Measurements from ENCODE around the gene CTAGE15.
"Not testable (repeated sequence)": the region's sequence is repeated elsewhere in the genome, so short reads cannot be mapped to it uniquely, and the experiment has no call there.

The CTAGE15 gene

GRCh38 chr7:143571501-143571900, at the start of gene CTAGE15:
Gene CTAGE15 (plus strand): TSS chr7:143571801. CDS start chr7:143571818, 17 bp downstream.
- DNase-seq, result not testable (repeated sequence)

GRCh38 chr7:143522309-143522916, 49.2 kb upstream of the CTAGE15 start:
- not testable (repeated sequence) for DNase-seq

DNA sequence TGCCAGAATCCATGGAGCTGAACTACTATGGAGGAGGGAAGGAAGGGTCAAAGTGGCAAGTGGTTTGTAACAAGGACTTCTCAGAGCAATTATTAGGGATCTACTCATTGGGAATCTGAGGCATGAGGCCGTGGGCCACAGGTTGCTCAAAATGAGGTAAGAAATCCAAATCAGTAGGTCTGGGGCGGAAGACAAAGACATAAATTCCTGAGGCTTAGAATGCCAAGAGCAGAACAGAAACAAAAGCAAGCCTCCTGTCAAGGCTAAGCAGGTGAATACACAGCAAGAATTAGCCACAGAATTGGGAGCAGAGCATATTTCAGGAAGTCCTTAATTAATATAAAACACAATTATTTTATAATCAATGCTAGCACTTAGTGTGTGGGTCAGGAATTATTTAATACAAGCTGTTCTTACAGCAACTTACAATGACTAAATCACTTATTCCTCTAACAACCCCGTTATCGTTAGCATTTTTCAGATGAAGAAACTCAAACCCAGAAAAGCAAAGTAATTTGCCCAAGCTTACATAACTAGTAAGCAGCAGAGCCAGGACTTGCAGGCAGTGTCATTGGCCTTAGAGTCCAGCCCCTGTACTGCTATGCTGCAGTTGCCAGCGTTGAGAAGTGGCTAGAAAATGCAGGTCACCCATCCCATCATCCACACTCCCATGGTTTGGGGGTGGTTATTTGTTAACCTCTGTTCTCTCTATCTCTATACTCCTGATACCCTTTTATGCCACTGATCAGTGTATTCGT, 40.3 kb upstream of the CTAGE15 start:
- DNase-seq, result not testable (repeated sequence)

- not testable (repeated sequence) for DNase-seq
Measured at GRCh38 chr7:143531932-143532331, 39.7 kb upstream of the CTAGE15 start.

DNA sequence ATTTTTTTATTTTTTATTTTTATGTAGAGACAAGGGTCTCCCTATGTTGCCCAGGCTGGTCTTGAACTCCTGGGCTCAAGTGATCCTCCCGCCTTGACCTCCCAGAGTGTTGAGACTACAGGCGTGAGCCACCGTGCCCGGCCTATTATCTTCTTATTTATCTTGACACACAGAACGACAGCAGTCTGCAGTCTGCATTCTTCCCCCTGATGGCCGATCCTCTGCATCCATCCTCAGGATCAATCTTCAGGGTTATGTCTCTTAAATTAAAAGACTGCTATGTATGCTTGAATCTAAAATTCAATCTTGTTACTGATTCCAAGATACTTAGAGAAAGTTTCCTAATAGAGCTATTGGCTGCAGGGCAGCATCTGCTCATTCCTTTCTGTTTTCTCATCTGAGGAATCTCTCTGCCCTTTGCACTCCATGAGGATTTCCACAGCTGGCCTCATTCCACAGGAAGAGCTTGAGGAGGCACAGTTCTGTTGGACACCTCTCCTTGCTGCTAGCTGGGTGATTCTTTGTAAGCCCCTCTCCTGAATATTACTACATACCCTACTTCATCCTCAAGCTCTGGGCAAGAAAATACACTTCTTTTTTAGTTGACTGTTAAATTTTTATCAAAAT, 38.3 kb upstream of the CTAGE15 start:
- DNase-seq, result not testable (repeated sequence)

DNA sequence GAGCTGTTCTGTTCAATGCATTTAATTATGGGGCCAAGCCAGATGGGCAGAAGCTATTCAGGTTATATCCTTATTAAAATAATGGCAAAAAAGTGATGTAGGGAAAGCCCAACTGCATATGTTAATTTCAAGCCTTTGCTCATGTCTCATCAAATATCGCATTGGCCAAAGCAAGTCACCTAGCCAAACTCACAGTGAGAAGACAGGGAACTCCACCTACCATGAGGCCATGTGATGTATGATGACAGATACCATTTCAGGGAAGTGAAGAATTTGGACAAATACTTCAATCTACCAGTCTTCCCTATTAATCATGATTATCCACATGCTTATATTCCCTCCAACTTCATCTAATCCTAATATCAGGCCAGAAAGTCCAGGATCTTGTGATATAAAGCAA, 35.2 kb upstream of the CTAGE15 start:
- DNase-seq, result not testable (repeated sequence)

DNA sequence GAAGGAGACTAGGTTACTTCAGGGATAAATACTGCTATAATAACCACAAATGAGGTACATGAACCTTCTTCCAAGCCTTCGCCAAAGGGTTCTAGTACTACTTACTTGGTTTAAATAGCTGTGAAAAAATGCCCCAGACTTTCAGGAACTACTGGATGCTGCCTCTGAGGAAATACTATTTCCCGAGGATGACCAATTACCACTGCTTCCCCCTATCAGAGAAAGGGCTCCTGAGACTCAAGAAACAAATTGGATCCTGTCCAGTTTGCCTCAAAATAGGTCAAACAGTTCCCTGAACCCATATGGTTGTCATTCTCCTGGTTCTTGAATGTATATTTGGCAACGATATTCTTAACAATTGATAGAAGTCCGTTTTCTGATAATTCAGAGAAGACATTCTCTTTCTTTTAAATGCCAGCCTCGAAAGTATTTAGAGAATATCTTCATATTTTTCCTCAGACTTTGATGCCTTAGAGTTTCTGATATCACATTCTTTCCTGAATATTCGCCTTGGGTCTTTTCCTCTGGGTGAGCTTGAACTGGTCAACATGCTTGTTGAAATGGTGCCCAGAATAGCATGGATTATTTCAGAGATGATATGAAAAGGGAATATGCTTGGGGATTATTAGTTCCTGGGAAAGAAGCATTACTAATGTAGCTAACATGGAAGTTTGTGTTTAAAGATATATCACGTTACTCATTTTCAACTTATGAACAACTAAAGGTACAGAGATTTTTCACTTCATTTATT, 28.1 kb upstream of the CTAGE15 start:
- not testable (repeated sequence) for DNase-seq

- not testable (repeated sequence) for DNase-seq
Measured at GRCh38 chr7:143555968-143556367, 15.6 kb upstream of the CTAGE15 start.

DNA sequence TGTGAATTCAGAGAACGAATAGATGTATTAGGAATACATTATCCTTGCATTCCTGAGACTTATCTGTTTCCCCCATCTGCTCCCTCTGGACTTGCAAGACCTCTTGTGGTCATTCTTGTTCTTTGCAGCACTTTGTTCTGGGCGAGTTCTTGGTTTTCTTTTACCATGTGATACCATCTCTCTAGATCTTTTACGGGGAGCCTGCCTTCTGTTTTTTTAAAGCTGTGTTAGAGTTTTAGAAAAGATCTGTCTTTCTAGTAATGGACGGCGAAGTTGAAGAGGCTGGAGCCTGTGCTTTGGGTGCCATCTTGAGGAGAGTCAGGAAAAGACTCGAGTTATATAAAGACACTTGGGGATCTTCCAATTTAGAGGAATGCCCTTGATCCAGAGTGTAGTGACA, 8.3 kb upstream of the CTAGE15 start:
- not testable (repeated sequence) for DNase-seq

DNA sequence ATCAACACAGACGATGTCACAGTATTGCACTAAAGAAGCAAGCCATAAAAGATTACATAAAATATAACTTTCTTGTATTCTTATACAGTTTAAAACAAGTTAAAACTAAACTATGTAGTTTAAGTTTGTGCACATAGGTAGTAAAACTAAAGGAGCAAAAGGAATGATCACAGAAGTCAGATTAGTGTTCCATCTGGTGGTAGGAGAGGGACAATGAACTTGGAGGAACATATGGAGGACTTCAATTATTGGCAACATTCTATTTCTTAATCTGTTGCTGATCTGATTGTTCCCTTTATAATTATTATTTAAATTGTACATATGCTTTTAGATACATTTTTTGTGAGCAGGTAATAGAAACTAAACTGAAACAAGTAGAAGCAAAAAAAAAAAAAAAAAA, 5.6 kb upstream of the CTAGE15 start:
- not testable (repeated sequence) for DNase-seq

GRCh38 chr7:143588183-143588582, 16.6 kb downstream of the CTAGE15 start:
- not testable (repeated sequence) for DNase-seq

DNA sequence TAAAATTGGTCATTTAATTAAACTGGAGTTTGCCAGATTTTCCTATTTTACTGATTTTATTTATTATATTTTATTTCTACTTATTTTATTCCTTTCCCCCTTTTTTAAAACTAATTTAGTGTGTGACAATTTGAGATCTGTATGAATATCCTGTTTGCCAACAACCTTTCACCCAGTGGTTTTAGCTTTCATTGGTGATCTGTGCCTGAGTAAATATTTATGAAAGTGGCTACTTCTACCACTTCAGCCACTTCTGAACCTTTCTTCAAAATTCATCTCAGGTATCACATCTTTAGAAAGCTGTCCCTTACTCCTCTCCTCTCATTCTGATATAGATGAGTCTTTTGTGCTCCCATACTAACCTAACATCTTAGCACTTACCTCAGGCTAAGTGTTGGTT, 18.3 kb downstream of the CTAGE15 start:
- not testable (repeated sequence) for DNase-seq

DNA sequence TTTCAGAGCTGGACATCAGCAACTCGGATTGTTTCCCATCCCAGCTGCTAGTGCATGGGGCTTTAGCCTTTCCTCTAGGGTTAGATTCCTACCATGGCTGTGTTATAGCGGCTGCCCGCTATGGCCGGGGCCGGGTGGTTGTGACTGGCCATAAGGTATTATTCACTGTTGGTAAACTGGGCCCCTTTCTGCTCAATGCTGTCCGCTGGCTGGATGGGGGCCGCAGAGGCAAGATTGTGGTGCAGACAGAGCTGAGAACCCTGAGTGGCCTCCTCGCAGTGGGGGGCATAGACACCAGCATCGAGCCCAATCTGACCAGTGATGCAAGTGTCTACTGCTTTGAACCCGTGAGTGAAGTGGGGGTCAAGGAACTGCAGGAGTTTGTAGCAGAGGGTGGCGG, 26.5 kb downstream of the CTAGE15 start:
- DNase-seq, result not testable (repeated sequence)

DNA sequence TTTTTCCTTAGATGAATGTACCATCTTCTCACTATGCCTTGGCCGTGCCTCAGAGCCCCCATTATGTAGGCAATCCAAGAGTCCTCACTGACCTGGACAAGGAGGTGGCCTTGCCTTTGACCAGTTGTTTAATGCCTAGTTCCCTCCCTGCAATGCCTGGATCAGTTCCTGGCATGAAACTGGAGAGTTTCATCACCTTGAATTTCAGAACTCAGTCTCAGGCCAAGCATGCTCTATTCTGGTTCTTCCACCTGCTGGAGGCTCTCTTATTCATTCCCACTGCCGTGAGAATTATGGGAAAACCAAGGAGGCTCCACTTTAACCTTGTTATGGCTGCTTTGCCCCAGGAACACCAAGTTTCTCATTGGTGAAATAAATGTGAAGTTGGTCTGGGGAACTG, 31.9 kb downstream of the CTAGE15 start:
- not testable (repeated sequence) for DNase-seq

GRCh38 chr7:143606088-143606487, 34.5 kb downstream of the CTAGE15 start:
- DNase-seq, result not testable (repeated sequence)

- not testable (repeated sequence) for DNase-seq
Measured at GRCh38 chr7:143615545-143615944, 43.9 kb downstream of the CTAGE15 start.

DNA sequence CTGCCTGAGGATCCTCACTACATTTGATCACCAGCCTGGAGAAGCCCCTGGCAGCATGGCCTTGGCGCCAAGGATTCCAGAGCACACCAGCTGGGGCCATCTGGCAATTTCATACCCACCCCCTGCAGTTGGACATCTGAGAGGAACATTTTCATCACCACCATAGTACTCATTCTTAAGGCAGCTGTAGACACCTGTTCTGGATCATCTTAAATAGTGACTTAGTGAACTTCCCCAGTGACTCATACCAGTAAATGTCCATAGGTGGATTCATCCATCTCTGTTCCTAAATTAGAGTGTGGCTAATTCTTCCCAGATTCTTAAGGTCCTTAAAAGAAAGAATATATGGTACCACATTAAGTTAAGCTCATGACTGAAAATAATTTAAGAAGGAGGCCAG, 45.6 kb downstream of the CTAGE15 start:
- not testable (repeated sequence) for DNase-seq

- not testable (repeated sequence) for DNase-seq
Measured at GRCh38 chr7:143620058-143620457, 48.5 kb downstream of the CTAGE15 start.

- not testable (repeated sequence) for DNase-seq
Measured at GRCh38 chr7:143620646-143621045, 49.0 kb downstream of the CTAGE15 start, which contains the start of gene TCAF2. Gene TCAF2 (plus strand): TSS chr7:143620974.

DNA sequence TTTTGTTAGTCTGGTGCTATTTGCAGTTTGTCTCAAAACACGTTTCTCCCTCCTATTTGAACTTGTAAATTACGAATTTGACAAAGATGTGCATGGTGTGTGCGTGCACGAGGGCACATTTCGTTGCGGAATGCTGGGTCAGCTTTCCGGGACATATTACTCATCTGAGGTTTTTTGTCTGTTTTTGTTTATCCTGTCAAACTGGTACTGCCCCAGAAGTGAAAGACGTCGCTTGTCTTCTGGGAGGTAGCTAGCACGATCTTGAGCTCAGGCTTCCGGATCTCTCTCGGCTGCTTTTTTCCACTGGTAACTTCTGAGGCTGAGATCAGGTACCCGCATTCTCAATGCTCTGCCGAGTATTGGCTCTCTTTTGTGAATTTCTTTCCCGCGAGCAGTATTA, 49.6 kb downstream of the CTAGE15 start:
- not testable (repeated sequence) for DNase-seq

DNA sequence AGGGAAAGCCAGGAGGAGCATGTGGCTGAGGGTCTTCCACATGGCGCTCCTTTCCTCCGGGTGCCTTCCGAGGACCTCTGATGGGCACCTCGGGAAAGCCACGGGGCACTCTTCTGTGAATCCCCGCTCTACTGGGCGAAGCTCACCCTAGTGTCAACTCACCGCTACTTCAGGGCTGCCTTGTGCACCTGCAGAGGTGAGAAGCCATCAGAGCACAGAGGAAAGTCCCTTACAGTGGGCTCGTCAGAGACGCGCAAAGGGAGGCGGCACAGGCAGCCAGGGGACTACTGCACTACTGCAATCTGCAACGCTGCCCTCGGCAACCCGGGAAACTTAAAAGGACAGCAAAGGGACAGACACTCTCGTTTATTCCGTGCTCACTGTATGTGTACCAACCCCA, 50.5 kb downstream of the CTAGE15 start:
- not testable (repeated sequence) for DNase-seq
